Measurements from ENCODE around the gene PHOSPHO1.

- TF ChIP-seq POLR2A (IDR thresholded peaks at IDR 0.05; ENCODE audit: low read depth) = no peak
- TF ChIP-seq CTCF (IDR thresholded peaks at IDR 0.05) = no peak
Measured at GRCh38 chr17:49226771-49227435, 3.7 kb downstream of the PHOSPHO1 start.

Measured in esophagus muscularis mucosa (tissue), 3 donors.